GM12878 (cell line): ENCODE results near the gene ZNF385D. TPM values are rescaled to one million over a fixed set of nuclear protein-coding genes. Genes with fewer than 3 reads are reported as not detected.

ENCODE experiments used
- ATAC-seq: fragments of 200-7000 bp; cut with Tn5 transposase; 3 replicates; pipeline ENCODE4 v1.9.1; 2020; ENCODE audit warnings: mild to moderate bottlenecking, moderate library complexity
- BruUV-seq: library from RNA; stranded (reverse); fragments of 400-500 nt; replicated peaks from 2 replicates; lab custom pipeline; 2021; lab: Mats Ljungman, UMichigan
- CTCF ChIA-PET: fragments of 300-600 bp; sonication (Branson Sonifier 250); formaldehyde crosslinking; extraction: SDS; loops from one replicate; lab custom pipeline; 2021; ENCODE audit warnings: inconsistent platforms; lab: Yijun Ruan, JAX
- POLR2A ChIA-PET: fragments of 350-600 bp; formaldehyde crosslinking; extraction: SDS; loops from one replicate; lab custom pipeline; 2021; ENCODE audit warnings: inconsistent platforms; lab: Charles Lee
- RAD21 ChIA-PET: fragments of 300-600 bp; sonication (Branson Sonifier 250); formaldehyde crosslinking; loops from one replicate; lab custom pipeline; 2023; ENCODE audit warnings: antibody characterized with exemption; ENCODE audit not compliant: unreplicated experiment; lab: Charles Lee
- SMC1A ChIA-PET: fragments of 300-600 bp; sonication (Branson Sonifier 250); formaldehyde crosslinking; loops from one replicate; lab custom pipeline; 2023; ENCODE audit not compliant: unreplicated experiment, uncharacterized antibody; lab: Charles Lee
- DNase-seq: peaks from one replicate; pipeline ENCODE4 v3.0.0-alpha.2; 2011; ENCODE audit warnings: low read depth, low spot score
- FAIRE-seq: peaks from 3 replicates; lab custom pipeline; 2011; peaks lifted over from hg19 to GRCh38; lab: Jason Lieb, UNC
- H2AFZ ChIP-seq: 2 replicates; pipeline ENCODE4 v1.6.0; 2011; ENCODE audit warnings: low read depth, low read length, control low read depth; ENCODE audit not compliant: control insufficient read depth
- H3K27ac ChIP-seq: 2 replicates; pipeline ENCODE4 v1.5.1; 2011; ENCODE audit warnings: control low read depth; ENCODE audit not compliant: control insufficient read depth, insufficient read depth
- H3K27me3 ChIP-seq, 2 experiments: replicated peaks in 1 of 2; 2 replicates each; pipeline versions ENCODE4 v1.6.0 to v1.6.1; 2011; ENCODE audit warnings: low read length in 1 of 2; ENCODE audit not compliant: control insufficient read depth in 2 of 2, insufficient read depth in 2 of 2
- H3K36me3 ChIP-seq, 2 experiments: 2 replicates each; pipeline ENCODE4 v1.5.1; 2011; ENCODE audit warnings: low read length in 1 of 2; ENCODE audit not compliant: control insufficient read depth in 2 of 2, insufficient read depth in 2 of 2
- H3K4me1 ChIP-seq: 2 replicates; pipeline ENCODE4 v1.6.1; 2011; ENCODE audit warnings: mild to moderate bottlenecking, low read length, moderate library complexity, mixed read lengths; ENCODE audit not compliant: control insufficient read depth, insufficient read depth
- H3K4me2 ChIP-seq: 2 replicates; pipeline ENCODE4 v1.6.0; 2011; ENCODE audit warnings: control low read depth; ENCODE audit not compliant: control insufficient read depth, insufficient read depth
- H3K4me3 ChIP-seq: fragments of 200-600 bp; sonication (generic); 2 replicates; pipeline ENCODE4 v1.5.1; 2016
- H3K79me2 ChIP-seq: 2 replicates; pipeline ENCODE4 v1.6.0; 2011; ENCODE audit warnings: low read length; ENCODE audit not compliant: control insufficient read depth, insufficient read depth
- H3K9ac ChIP-seq: 2 replicates; pipeline ENCODE4 v1.8.0; 2011; ENCODE audit warnings: low read length, control low read depth, mixed read lengths; ENCODE audit not compliant: control insufficient read depth, insufficient read depth
- H3K9me3 ChIP-seq: replicated peaks from 3 replicates; pipeline ENCODE4 v1.5.1; 2011; ENCODE audit warnings: mild to moderate bottlenecking, low read length; ENCODE audit not compliant: control insufficient read depth, insufficient read depth
- H4K20me1 ChIP-seq: 2 replicates; pipeline ENCODE4 v1.6.0; 2011; ENCODE audit not compliant: control insufficient read depth, insufficient read depth
- BMI1 ChIP-seq: fragments of 450-650 bp; IDR thresholded peaks from 2 replicates; pipeline ENCODE4 v1.6.1; 2016; ENCODE audit warnings: mild to moderate bottlenecking, moderate library complexity, borderline replicate concordance
- FOS ChIP-seq: IDR thresholded peaks from 3 replicates; pipeline ENCODE4 v1.6.1; 2011; ENCODE audit warnings: borderline replicate concordance; ENCODE audit not compliant: insufficient read length; ENCODE audit errors: extremely low read depth
- HCFC1 ChIP-seq: fragments of 150-350 bp; IDR thresholded peaks from 2 replicates; pipeline ENCODE4 v1.6.1; 2014; ENCODE audit warnings: low read length
- MEF2B ChIP-seq: fragments of 450-650 bp; IDR thresholded peaks from 2 replicates; pipeline ENCODE4 v1.6.1; 2018; ENCODE audit warnings: mild to moderate bottlenecking, moderate library complexity; ENCODE audit not compliant: partially characterized antibody, poor library complexity, severe bottlenecking
- PAX5 ChIP-seq: IDR thresholded peaks from 2 replicates; pipeline ENCODE4 v1.6.1; 2011; ENCODE audit warnings: low read depth, low read length, borderline replicate concordance
- POU2F2 ChIP-seq: IDR thresholded peaks from 3 replicates; pipeline ENCODE4 v1.6.1; 2011; ENCODE audit warnings: low read depth, mild to moderate bottlenecking, low read length, borderline replicate concordance
- TARDBP ChIP-seq: IDR thresholded peaks from 2 replicates; pipeline ENCODE4 v1.6.1; 2016; ENCODE audit warnings: borderline replicate concordance
- WGBS: methylation state at CpG from one replicate; pipeline ENCODE4 v1.1.6; 2016; ENCODE audit warnings: low lambda C conversion rate; ENCODE audit not compliant: insufficient replicate concordance, insufficient coverage; ENCODE audit errors: missing lambda C conversion rate; 5-methylcytosine and 5-hydroxymethylcytosine counted together
- in situ Hi-C: fragments of 300-500 bp; cut with MboI; formaldehyde crosslinking; loops from 9 replicates; pipeline ENCODE4 v1.14.3; 2018; ENCODE audit warnings: mixed read lengths
- intact Hi-C: fragments of 100-400 bp; cut with micrococcal nuclease; formaldehyde crosslinking; loops from one replicate; pipeline ENCODE4 v1.14.2; 2022; ENCODE audit not compliant: unreplicated experiment
- polyA plus RNA-seq, 11 experiments: library from polyadenylated mRNA; depleted of rRNA in 4 of 11; unstranded in 6 of 11; stranded (reverse) in 5 of 11; fragments of >200 nt; fragmentation: Nextera tagmentation in 4 of 11; fragmentation: Illumina TruSeq in 1 of 11; extraction: Ambion mirVana in 4 of 11; extraction: Trizol in 1 of 11; gene quantifications; 1 replicate in 1 of 11; 2 replicates in 10 of 11; pipeline versions ENCODE4 v1.2.1 to v1.2.3, GENCODE V29; 2011 to 2016; ENCODE audit warnings: inconsistent platforms in 2 of 11, missing spikeins in 2 of 11, low read depth in 1 of 11
- total RNA-seq, 4 experiments: library from RNA; depleted of rRNA in 3 of 4; stranded (reverse); fragments of >200 nt in 3 of 4; fragmentation: Illumina TruSeq in 1 of 4; extraction: Trizol in 1 of 4; gene quantifications; 2 replicates each; pipeline versions ENCODE4 v1.2.1 to v1.2.3, GENCODE V29; 2013 to 2021
- TF ChIP-seq, protein P1 (sequence below): fragments of 450-650 bp; IDR thresholded peaks from 2 replicates; pipeline ENCODE4 v1.6.1; 2017; ENCODE audit warnings: mild to moderate bottlenecking, low read depth, inconsistent platforms; ENCODE audit not compliant: poor library complexity, severe bottlenecking

Gene ZNF385D
- total and polyA plus RNA-seq, 10 of the 15 experiments (the other 5 are each of a cell fraction or from before 2014, with no cell fraction given): 0.01 to 0.62 (median 0.18) TPM; not detected in 5

DNA sequence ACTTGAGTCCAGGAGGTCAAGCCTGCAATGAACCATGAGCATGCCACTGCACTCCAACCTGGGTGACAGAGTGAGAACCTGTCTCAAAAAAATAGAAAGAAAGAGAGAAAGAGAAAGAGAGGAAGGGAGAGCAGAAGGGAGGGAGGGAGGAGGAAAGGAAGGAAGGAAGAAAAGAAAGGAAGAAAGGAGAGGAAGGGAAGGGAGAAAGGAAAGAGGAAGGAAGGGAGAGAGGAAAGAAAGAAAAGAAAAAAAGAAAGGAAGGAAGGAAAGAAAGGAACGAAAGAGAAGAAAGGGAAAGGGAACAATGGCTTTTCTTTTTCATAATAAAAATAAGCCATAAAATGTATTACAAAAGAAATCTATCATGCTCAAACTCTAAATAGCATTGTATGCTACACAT, 116.9 kb downstream of the ZNF385D start:
- ChIA-PET SMC1A (no interaction called here), POLR2A (no interaction called here), CTCF (no interaction called here), RAD21 (no interaction called here)
- H3K9me3 ChIP-seq: no peaks in the 10 kb centered on the region
- FAIRE-seq: no peak
- intact Hi-C loops (no loop called here), in situ Hi-C loops (no loop called here)
- H3K4me2 ChIP-seq: no peak overlapping the region
- no peaks in the 10 kb centered on the region for H3K4me1 ChIP-seq
- no peak overlapping the region for H3K27ac ChIP-seq
- no peak overlapping the region for H2AFZ ChIP-seq
- H3K9ac ChIP-seq: no peak overlapping the region
- no peak for ATAC-seq
- no peak for DNase-seq
- H3K79me2 ChIP-seq: no peaks in the 10 kb centered on the region
- BruUV-seq: no TSS peak
- WGBS: 0% methylated on average over 1 of the region's 1 CpG
- no peaks in the 10 kb centered on the region for H4K20me1 ChIP-seq
- no peaks in the 10 kb centered on the region for H3K36me3 ChIP-seq
- no peaks in the 10 kb centered on the region for H3K27me3 ChIP-seq
- TF ChIP-seq PAX5 (no peak), MEF2B (no peak), POU2F2 (no peak), HCFC1 (no peak), TARDBP (no peak), BMI1 (no peak), FOS (no peak)
- TF ChIP-seq, protein P1, sequence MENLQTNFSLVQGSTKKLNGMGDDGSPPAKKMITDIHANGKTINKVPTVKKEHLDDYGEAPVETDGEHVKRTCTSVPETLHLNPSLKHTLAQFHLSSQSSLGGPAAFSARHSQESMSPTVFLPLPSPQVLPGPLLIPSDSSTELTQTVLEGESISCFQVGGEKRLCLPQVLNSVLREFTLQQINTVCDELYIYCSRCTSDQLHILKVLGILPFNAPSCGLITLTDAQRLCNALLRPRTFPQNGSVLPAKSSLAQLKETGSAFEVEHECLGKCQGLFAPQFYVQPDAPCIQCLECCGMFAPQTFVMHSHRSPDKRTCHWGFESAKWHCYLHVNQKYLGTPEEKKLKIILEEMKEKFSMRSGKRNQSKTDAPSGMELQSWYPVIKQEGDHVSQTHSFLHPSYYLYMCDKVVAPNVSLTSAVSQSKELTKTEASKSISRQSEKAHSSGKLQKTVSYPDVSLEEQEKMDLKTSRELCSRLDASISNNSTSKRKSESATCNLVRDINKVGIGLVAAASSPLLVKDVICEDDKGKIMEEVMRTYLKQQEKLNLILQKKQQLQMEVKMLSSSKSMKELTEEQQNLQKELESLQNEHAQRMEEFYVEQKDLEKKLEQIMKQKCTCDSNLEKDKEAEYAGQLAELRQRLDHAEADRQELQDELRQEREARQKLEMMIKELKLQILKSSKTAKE: no peak
- no peak overlapping the region for H3K4me3 ChIP-seq
